ENCODE results near the gene ROBO2.

Gene ROBO2

GRCh38 chr3:77039606-77040171 lies at the start of gene ROBO2:
Gene ROBO2 (plus strand): TSS chr3:77040099. CDS start chr3:77040786, 687 bp downstream.
- no peak for DNase-seq (ENCODE audit: low read depth in 3 of 3)

GRCh38 chr3:76990606-76991005 lies 49.3 kb upstream of the ROBO2 start:
- DNase-seq (ENCODE audit: low read depth in 3 of 3), result no peak

- DNase-seq (ENCODE audit: low read depth in 3 of 3), result no peak
These were observed 48.7 kb upstream of the ROBO2 start for GRCh38 chr3:76991165-76991564.

- DNase-seq (ENCODE audit: low read depth in 3 of 3), result no peak
These were observed 42.2 kb upstream of the ROBO2 start for GRCh38 chr3:76997733-76998132.

- no peak for DNase-seq (ENCODE audit: low read depth in 3 of 3)
These were observed 41.3 kb upstream of the ROBO2 start for GRCh38 chr3:76998555-76998954.

- no peak for DNase-seq (ENCODE audit: low read depth in 3 of 3)
These were observed 38.7 kb upstream of the ROBO2 start for GRCh38 chr3:77001062-77001701.

GRCh38 chr3:77014226-77014625 lies 25.7 kb upstream of the ROBO2 start:
- no peak for DNase-seq (ENCODE audit: low read depth in 3 of 3)

- no peak for DNase-seq (ENCODE audit: low read depth in 3 of 3)
These were observed 14.4 kb upstream of the ROBO2 start for GRCh38 chr3:77025471-77025870.

- DNase-seq (ENCODE audit: low read depth in 3 of 3), result no peak
These were observed 12.8 kb upstream of the ROBO2 start for GRCh38 chr3:77026904-77027634.

GRCh38 chr3:77028005-77028404 lies 11.9 kb upstream of the ROBO2 start:
- no peak for DNase-seq (ENCODE audit: low read depth in 3 of 3)

- no peak for DNase-seq (ENCODE audit: low read depth in 3 of 3)
These were observed 1.4 kb upstream of the ROBO2 start for GRCh38 chr3:77038468-77038929.

GRCh38 chr3:77038930-77039605 lies 831 bp upstream of the ROBO2 start:
- no peak for DNase-seq (ENCODE audit: low read depth in 3 of 3)

GRCh38 chr3:77040216-77040615 lies 317 bp downstream of the ROBO2 start:
- no peak for DNase-seq (ENCODE audit: low read depth in 3 of 3)

- no peak for DNase-seq (ENCODE audit: low read depth in 3 of 3)
These were observed 1.2 kb downstream of the ROBO2 start for GRCh38 chr3:77040926-77041722.

- DNase-seq (ENCODE audit: low read depth in 3 of 3), result no peak
These were observed 1.9 kb downstream of the ROBO2 start for GRCh38 chr3:77041811-77042210.

- no peak for DNase-seq (ENCODE audit: low read depth in 3 of 3)
These were observed 2.4 kb downstream of the ROBO2 start for GRCh38 chr3:77042343-77042742.

- no peak for DNase-seq (ENCODE audit: low read depth in 3 of 3)
These were observed 3.0 kb downstream of the ROBO2 start for GRCh38 chr3:77042882-77043281.

- DNase-seq (ENCODE audit: low read depth in 3 of 3), result no peak
These were observed 5.8 kb downstream of the ROBO2 start for GRCh38 chr3:77045686-77046085.

- DNase-seq (ENCODE audit: low read depth in 3 of 3), result no peak
These were observed 8.3 kb downstream of the ROBO2 start for GRCh38 chr3:77048186-77048585.

- no peak for DNase-seq (ENCODE audit: low read depth in 3 of 3)
These were observed 11.7 kb downstream of the ROBO2 start for GRCh38 chr3:77051591-77051990.

GRCh38 chr3:77052051-77052501 lies 12.2 kb downstream of the ROBO2 start:
- no peak for DNase-seq (ENCODE audit: low read depth in 3 of 3)

Data from stimulated activated CD4-positive, alpha-beta T cell treated with anti-CD3 and anti-CD28 coated beads, TNF-alpha, amount 100 ng/mL, for 48 hours (primary cell).